ENCODE results near the gene ZNF100.
"Not testable (repeated sequence)": the region's sequence is repeated elsewhere in the genome, so short reads cannot be mapped to it uniquely, and the experiment has no call there.

Gene ZNF100

GRCh38 chr19:21699197-21699596, 68.2 kb downstream of the ZNF100 start:
- DNase-seq: no peak

- DNase-seq: no peak
Observed at GRCh38 chr19:21698215-21698614, 69.2 kb downstream of the ZNF100 start.

GRCh38 chr19:21697698-21698097, 69.7 kb downstream of the ZNF100 start:
- no peak for DNase-seq

- DNase-seq: no peak
Observed at GRCh38 chr19:21694171-21694906, 73.0 kb downstream of the ZNF100 start.

GRCh38 chr19:21693399-21693798, 74.0 kb downstream of the ZNF100 start:
- DNase-seq: no peak

- no peak for DNase-seq
Observed at GRCh38 chr19:21691661-21692060, 75.7 kb downstream of the ZNF100 start.

- no peak for DNase-seq
Observed at GRCh38 chr19:21688464-21688863, 78.9 kb downstream of the ZNF100 start.

GRCh38 chr19:21680671-21681070, 86.7 kb downstream of the ZNF100 start:
- no peak for DNase-seq

GRCh38 chr19:21680026-21680425, 87.4 kb downstream of the ZNF100 start:
- no peak for DNase-seq

GRCh38 chr19:21677696-21678418, 89.5 kb downstream of the ZNF100 start:
- DNase-seq: no peak

GRCh38 chr19:21674454-21674853, 92.9 kb downstream of the ZNF100 start:
- DNase-seq: no peak

GRCh38 chr19:21673479-21673878, 93.9 kb downstream of the ZNF100 start:
- DNase-seq: not testable (repeated sequence)
